WTC11 (cell line): Measurements from ENCODE around the gene ORMDL2. TPM values are rescaled to one million over a fixed set of nuclear protein-coding genes. Genes with fewer than 3 reads are reported as not detected.

Source experiments
- ATAC-seq: fragments of 200-7000 bp; cut with Tn5 transposase; 2 replicates; pipeline ENCODE4 v1.10.0; 2021; ENCODE audit warnings: mild to moderate bottlenecking, moderate library complexity
- CTCF ChIA-PET: fragments of 300-600 bp; sonication (Branson Sonifier 250); formaldehyde crosslinking; loops from one replicate; lab custom pipeline; 2021; ENCODE audit warnings: antibody characterized with exemption; lab: Charles Lee
- POLR2A ChIA-PET: fragments of 350-600 bp; sonication (Branson Sonifier 250); formaldehyde crosslinking; loops from one replicate; lab custom pipeline; 2021; ENCODE audit warnings: antibody characterized with exemption; lab: Charles Lee
- DNase-seq: peaks from one replicate; pipeline ENCODE4 v3.0.0; 2021; ENCODE audit warnings: low spot score
- H3K27ac Mint-ChIP-seq: 2 replicates; pipeline ENCODE4 v1.8.0; 2021; ENCODE audit warnings: mixed read lengths
- H3K27me3 Mint-ChIP-seq: 2 replicates; pipeline ENCODE4 v1.8.0; 2021; ENCODE audit warnings: low read depth, mild to moderate bottlenecking, moderate library complexity, mixed read lengths
- H3K36me3 Mint-ChIP-seq: 2 replicates; pipeline ENCODE4 v1.8.0; 2021; ENCODE audit warnings: mixed read lengths
- H3K4me1 Mint-ChIP-seq: 2 replicates; pipeline ENCODE4 v1.8.0; 2022; ENCODE audit warnings: mixed read lengths
- H3K4me3 Mint-ChIP-seq: 2 replicates; pipeline ENCODE4 v1.8.0; 2021; ENCODE audit warnings: mild to moderate bottlenecking, moderate library complexity, mixed read lengths
- H3K9me3 Mint-ChIP-seq: 2 replicates; pipeline ENCODE4 v1.8.0; 2021; ENCODE audit warnings: mixed read lengths
- AR ChIP-seq: fragments of 250-450 bp; sonication (Bioruptor Pico); IDR thresholded peaks from 2 replicates; pipeline ENCODE4 v1.9.0; 2021; ENCODE audit warnings: mild to moderate bottlenecking
- ATF1 ChIP-seq: sonication (generic); formaldehyde crosslinking; IDR thresholded peaks from 2 replicates; pipeline ENCODE4 v1.8.1; 2023; ENCODE audit warnings: mild to moderate bottlenecking, moderate library complexity, missing genetic modification reagents
- ATF2 ChIP-seq: sonication (generic); formaldehyde crosslinking; IDR thresholded peaks from 2 replicates; pipeline ENCODE4 v1.8.1; 2022; ENCODE audit warnings: low read depth, missing genetic modification reagents, borderline replicate concordance
- CREB1 ChIP-seq: sonication (generic); formaldehyde crosslinking; IDR thresholded peaks from 2 replicates; pipeline ENCODE4 v1.8.0; 2023; ENCODE audit warnings: mild to moderate bottlenecking, missing genetic modification reagents
- CTCF ChIP-seq: fragments of 200-600 bp; IDR thresholded peaks from 2 replicates; pipeline ENCODE4 v1.8.0; 2022; ENCODE audit warnings: antibody characterized with exemption
- ELF4 ChIP-seq: sonication (generic); formaldehyde crosslinking; IDR thresholded peaks from 2 replicates; pipeline ENCODE4 v1.8.1; 2022; ENCODE audit warnings: low read depth, mild to moderate bottlenecking, moderate library complexity, missing genetic modification reagents
- ESRRA ChIP-seq: sonication (generic); formaldehyde crosslinking; IDR thresholded peaks from 2 replicates; pipeline ENCODE4 v1.8.1; 2022; ENCODE audit warnings: mild to moderate bottlenecking, missing genetic modification reagents, borderline replicate concordance
- FOXP1 ChIP-seq: sonication (generic); formaldehyde crosslinking; IDR thresholded peaks from 2 replicates; pipeline ENCODE4 v1.8.0; 2022; ENCODE audit warnings: missing genetic modification reagents, mild to moderate bottlenecking, moderate library complexity, borderline replicate concordance
- FOXP4 ChIP-seq: sonication (generic); formaldehyde crosslinking; IDR thresholded peaks from 2 replicates; pipeline ENCODE4 v1.8.0; 2022; ENCODE audit warnings: mild to moderate bottlenecking, missing genetic modification reagents
- GABPB1 ChIP-seq: sonication (generic); formaldehyde crosslinking; IDR thresholded peaks from 2 replicates; pipeline ENCODE4 v1.8.1; 2023; ENCODE audit warnings: mild to moderate bottlenecking, missing genetic modification reagents
- IRF2 ChIP-seq: sonication (generic); formaldehyde crosslinking; IDR thresholded peaks from 2 replicates; pipeline ENCODE4 v1.8.0; 2022; ENCODE audit warnings: low read depth, missing genetic modification reagents, borderline replicate concordance
- JUN ChIP-seq: sonication (generic); formaldehyde crosslinking; IDR thresholded peaks from 2 replicates; pipeline ENCODE4 v1.8.0; 2023; ENCODE audit warnings: mild to moderate bottlenecking, missing genetic modification reagents
- NFE2L1 ChIP-seq: sonication (generic); formaldehyde crosslinking; IDR thresholded peaks from 2 replicates; pipeline ENCODE4 v1.8.1; 2023; ENCODE audit warnings: missing genetic modification reagents
- NR1H2 ChIP-seq: sonication (generic); formaldehyde crosslinking; IDR thresholded peaks from 2 replicates; pipeline ENCODE4 v1.9.0; 2021; ENCODE audit warnings: mild to moderate bottlenecking, moderate library complexity, missing genetic modification reagents
- NR2C2 ChIP-seq: sonication (generic); formaldehyde crosslinking; IDR thresholded peaks from 2 replicates; pipeline ENCODE4 v1.8.0; 2022; ENCODE audit warnings: mild to moderate bottlenecking, missing genetic modification reagents
- SMAD3 ChIP-seq: sonication (generic); formaldehyde crosslinking; IDR thresholded peaks from 2 replicates; pipeline ENCODE4 v1.8.0; 2022; ENCODE audit warnings: missing genetic modification reagents, mild to moderate bottlenecking, borderline replicate concordance
- ZBTB21 ChIP-seq: sonication (generic); formaldehyde crosslinking; IDR thresholded peaks from 2 replicates; pipeline ENCODE4 v1.8.1; 2023; ENCODE audit warnings: mild to moderate bottlenecking, missing genetic modification reagents, borderline replicate concordance
- ZNF138 ChIP-seq: sonication (generic); formaldehyde crosslinking; conservative IDR thresholded peaks from 2 replicates; pipeline ENCODE4 v1.8.1; 2022; ENCODE audit warnings: mild to moderate bottlenecking, moderate library complexity, missing genetic modification reagents
- ZNF219 ChIP-seq: sonication (generic); formaldehyde crosslinking; IDR thresholded peaks from 2 replicates; pipeline ENCODE4 v1.8.0; 2023; ENCODE audit warnings: missing genetic modification reagents, mild to moderate bottlenecking, borderline replicate concordance
- ZNF232 ChIP-seq: sonication (generic); formaldehyde crosslinking; IDR thresholded peaks from 2 replicates; pipeline ENCODE4 v1.8.0; 2022; ENCODE audit warnings: mild to moderate bottlenecking, missing genetic modification reagents
- ZNF317 ChIP-seq: sonication (generic); formaldehyde crosslinking; IDR thresholded peaks from 2 replicates; pipeline ENCODE4 v1.8.1; 2023; ENCODE audit warnings: low read depth, mild to moderate bottlenecking, moderate library complexity, missing genetic modification reagents, borderline replicate concordance
- ZNF423 ChIP-seq: fragments of 250-450 bp; sonication (Bioruptor Pico); IDR thresholded peaks from 2 replicates; pipeline ENCODE4 v2.1.2; 2022; ENCODE audit warnings: mild to moderate bottlenecking, moderate library complexity
- total RNA-seq: library from RNA; stranded (reverse); gene quantifications from 3 replicates; pipeline ENCODE4 v1.2.3, GENCODE V29; 2021
- TF ChIP-seq, protein P1 (sequence below): sonication (generic); formaldehyde crosslinking; IDR thresholded peaks from 2 replicates; pipeline ENCODE4 v1.8.1; 2022; ENCODE audit warnings: low read depth, mild to moderate bottlenecking, moderate library complexity, missing genetic modification reagents, borderline replicate concordance
- TF ChIP-seq, protein P2 (sequence below): fragments of 250-450 bp; sonication (Bioruptor Pico); conservative IDR thresholded peaks from 2 replicates; pipeline ENCODE4 v1.9.0; 2021; ENCODE audit warnings: mild to moderate bottlenecking

The ORMDL2 gene
- total RNA-seq, 1 experiment from 2014 or later, result 32.9 TPM

- POLR2A ChIA-PET, result interaction anchor here (1.9 kb wide), 1 partner anchor 10 kb away, joined by 8 read pairs; the partner anchor contains the start of genes ORMDL2 and SARNP
- no peak for TF ChIP-seq ZNF219 (CRISPR knock-in tag)
- TF ChIP-seq SMAD3 (CRISPR knock-in tag), result no peak
- TF ChIP-seq ZNF232 (CRISPR knock-in tag), result no peak
- TF ChIP-seq ZBTB21 (CRISPR knock-in tag), result no peak
- no peak for TF ChIP-seq FOXP4 (CRISPR knock-in tag)
- no peak for TF ChIP-seq ZNF138 (CRISPR knock-in tag)
- TF ChIP-seq NFE2L1 (CRISPR knock-in tag), result no peak
- TF ChIP-seq ZNF423 (CRISPR knock-in tag), result no peak
- TF ChIP-seq NR2C2, result no peak
- no peak for TF ChIP-seq AR
- no peak for TF ChIP-seq CTCF
- no peak for TF ChIP-seq ELF4 (CRISPR knock-in tag)
- TF ChIP-seq CREB1 (CRISPR knock-in tag), result no peak
- TF ChIP-seq NR1H2 (CRISPR knock-in tag), result no peak
- no peak for TF ChIP-seq IRF2 (CRISPR knock-in tag)
- no peak for TF ChIP-seq GABPB1
- no peak for TF ChIP-seq ZNF317
- no peak for DNase-seq
- Mint-ChIP-seq H3K27me3 (no peaks in the 10 kb centered on the region), H3K9me3 (no peaks in the 10 kb centered on the region), H3K4me1 (peaks cover 34% of the 10 kb centered on the region), H3K27ac (peak overlapping the region; percentile 74), H3K36me3 (peaks cover 10% of the 10 kb centered on the region), H3K4me3 (peak overlapping the region; percentile 97)
- ATAC-seq, result no peak
- CTCF ChIA-PET, result interaction anchor here (0.7 to 2.0 kb wide), 7 partner anchors 10 to 100 kb away, joined by 3 to 18 read pairs (median 4); partner anchors contain the start of genes MMP19, ORMDL2, PYM1 and SARNP
Measured at GRCh38 chr12:55827806-55828205, 10.0 kb downstream of the ORMDL2 start.

- peaks cover 5% of the 10 kb centered on the region for H3K36me3 Mint-ChIP-seq
- H3K4me3 Mint-ChIP-seq, result peak overlapping the region; percentile 97
- no peaks in the 10 kb centered on the region for H3K9me3 Mint-ChIP-seq
- peaks cover 35% of the 10 kb centered on the region for H3K4me1 Mint-ChIP-seq
- no peaks in the 10 kb centered on the region for H3K27me3 Mint-ChIP-seq
- ATAC-seq (no peak), DNase-seq (no peak)
- ChIA-PET POLR2A (interaction anchor here (3.3 kb wide), 1 partner anchor 11 kb away, joined by 64 read pairs; the partner anchor contains the start of genes ORMDL2 and SARNP), CTCF (interaction anchor here (2.6 to 3.7 kb wide), 4 partner anchors 11 to 111 kb away, joined by 18 to 58 read pairs (median 20); partner anchors contain the start of genes ORMDL2, PYM1 and SARNP)
- H3K27ac Mint-ChIP-seq, result peak overlapping the region; percentile 74
- TF ChIP-seq ATF1 (CRISPR knock-in tag), result no peak
- TF ChIP-seq, protein P1, sequence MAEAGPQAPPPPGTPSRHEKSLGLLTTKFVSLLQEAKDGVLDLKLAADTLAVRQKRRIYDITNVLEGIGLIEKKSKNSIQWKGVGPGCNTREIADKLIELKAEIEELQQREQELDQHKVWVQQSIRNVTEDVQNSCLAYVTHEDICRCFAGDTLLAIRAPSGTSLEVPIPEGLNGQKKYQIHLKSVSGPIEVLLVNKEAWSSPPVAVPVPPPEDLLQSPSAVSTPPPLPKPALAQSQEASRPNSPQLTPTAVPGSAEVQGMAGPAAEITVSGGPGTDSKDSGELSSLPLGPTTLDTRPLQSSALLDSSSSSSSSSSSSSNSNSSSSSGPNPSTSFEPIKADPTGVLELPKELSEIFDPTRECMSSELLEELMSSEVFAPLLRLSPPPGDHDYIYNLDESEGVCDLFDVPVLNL (CRISPR knock-in tag), result no peak
- no peak for TF ChIP-seq NFE2L1 (CRISPR knock-in tag)
- TF ChIP-seq ESRRA (CRISPR knock-in tag), result no peak
- TF ChIP-seq FOXP1, result no peak
- TF ChIP-seq ATF2 (CRISPR knock-in tag), result no peak
- TF ChIP-seq JUN, result no peak
- TF ChIP-seq, protein P2, sequence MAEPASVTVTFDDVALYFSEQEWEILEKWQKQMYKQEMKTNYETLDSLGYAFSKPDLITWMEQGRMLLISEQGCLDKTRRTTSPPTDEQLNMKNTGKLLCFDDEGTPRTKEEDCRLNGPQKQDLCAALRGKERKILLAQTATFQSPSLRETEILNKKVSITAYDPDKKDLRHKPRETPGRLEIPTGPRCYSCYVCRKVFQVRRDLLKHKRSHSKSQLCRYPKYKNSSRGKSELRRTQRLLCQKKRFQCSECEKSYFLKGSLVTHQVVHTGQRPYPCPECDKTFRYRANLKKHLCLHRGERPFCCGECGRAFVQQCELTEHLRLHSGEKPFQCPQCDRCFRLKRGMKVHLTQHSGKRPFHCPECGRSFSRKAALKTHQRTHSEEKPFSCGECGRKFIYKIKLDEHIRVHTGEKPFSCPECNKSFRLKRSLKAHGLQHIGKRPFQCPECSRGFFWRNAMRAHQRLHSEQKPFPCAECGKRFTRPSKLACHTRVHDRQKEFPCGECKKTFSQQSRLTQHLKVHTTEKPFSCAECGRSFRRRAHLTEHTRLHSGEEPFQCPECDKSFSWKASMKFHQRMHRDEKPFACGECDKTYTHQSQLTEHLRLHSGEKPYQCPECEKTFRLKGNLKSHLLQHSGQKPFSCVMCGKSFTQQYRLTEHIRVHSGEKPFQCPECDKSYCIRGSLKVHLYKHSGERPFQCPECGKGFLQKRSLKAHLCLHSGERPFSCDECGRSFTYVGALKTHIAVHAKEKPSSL (CRISPR knock-in tag), result no peak
Measured at GRCh38 chr12:55828357-55828756, 10.5 kb downstream of the ORMDL2 start.
